ENCODE measurements around the gene RACK1.

GRCh38 chr5:181241393-181241975 lies 2.2 kb downstream of the RACK1 start:
- TF ChIP-seq CTCF (IDR thresholded peaks at IDR 0.05) (no peak), POLR2A (IDR thresholded peaks at IDR 0.05; ENCODE audit: low read depth) (no peak), EP300 (IDR thresholded peaks at IDR 0.05) (no peak)

All from esophagus muscularis mucosa (tissue), 4 donors.